Lower lobe of right lung (tissue), 2 donors: Measurements from ENCODE around the gene LHX3. TPM values are rescaled to one million over a fixed set of nuclear protein-coding genes. Genes with fewer than 3 reads are reported as not detected.

Experiments
- ATAC-seq, 2 donors: fragments of 200-7000 bp; cut with Tn5 transposase; one replicate each; pipeline ENCODE4 v1.9.1; 2020 to 2022; ENCODE audit warnings: mild to moderate bottlenecking in 2 of 2, moderate library complexity in 2 of 2
- DNase-seq: peaks from one replicate; pipeline ENCODE4 v3.0.0-alpha.2; 2020
- H3K27ac ChIP-seq: fragments of 200-600 bp; one replicate; pipeline ENCODE4 v1.8.0; 2022
- H3K27me3 ChIP-seq: fragments of 200-600 bp; one replicate; pipeline ENCODE4 v1.8.0; 2022; ENCODE audit warnings: low read depth
- H3K36me3 ChIP-seq: fragments of 200-600 bp; one replicate; pipeline ENCODE4 v1.8.0; 2022; ENCODE audit warnings: mild to moderate bottlenecking
- H3K4me1 ChIP-seq: fragments of 200-600 bp; one replicate; pipeline ENCODE4 v1.8.0; 2022
- H3K4me3 ChIP-seq: fragments of 200-600 bp; one replicate; pipeline ENCODE4 v1.8.0; 2022; ENCODE audit warnings: mild to moderate bottlenecking
- H3K9me3 ChIP-seq: fragments of 200-600 bp; one replicate; pipeline ENCODE4 v1.8.0; 2022
- CTCF ChIP-seq: fragments of 200-600 bp; IDR thresholded peaks from one replicate; pipeline ENCODE4 v1.8.0; 2022; ENCODE audit warnings: antibody characterized with exemption, mild to moderate bottlenecking
- intact Hi-C: fragments of 100-400 bp; cut with DNase I; formaldehyde crosslinking; loops from one replicate; pipeline ENCODE4 v1.11.0; 2022
- total RNA-seq: library from RNA; stranded (reverse); fragmentation: NEBNext Ultra II Directional; extraction: Animal tissue kit (Norgen Biotek cat#: 25700); gene quantifications from one replicate; pipeline ENCODE4 v1.2.1, GENCODE V29; 2021
- donor health status: DM: no; HTN: yes; CAD: no; lungs with severe emphysema.

LHX3 gene
- total RNA-seq, 1 donor from 2014 or later = not detected

- Histone ChIP-seq H3K27me3 (peaks cover 99% of the 10 kb centered on the region), H3K4me1 (no peaks in the 10 kb centered on the region), H3K9me3 (no peaks in the 10 kb centered on the region), H3K27ac (no peak overlapping the region), H3K4me3 (no peak overlapping the region), H3K36me3 (no peaks in the 10 kb centered on the region)
- no peak for TF ChIP-seq CTCF
- intact Hi-C loops = no loop called here
- ATAC-seq (no peak), DNase-seq (no peak)
These were observed 6.9 kb downstream of the LHX3 start for GRCh38 chr9:136197930-136198604.

- ATAC-seq (no peak), DNase-seq (no peak)
- H3K27ac ChIP-seq = no peak overlapping the region
- intact Hi-C loops = no loop called here
- H3K27me3 ChIP-seq = peaks cover 100% of the 10 kb centered on the region
- H3K4me3 ChIP-seq = no peak overlapping the region
- H3K9me3 ChIP-seq = no peaks in the 10 kb centered on the region
- no peaks in the 10 kb centered on the region for H3K36me3 ChIP-seq
- TF ChIP-seq CTCF = no peak
- no peaks in the 10 kb centered on the region for H3K4me1 ChIP-seq
These were observed 7.6 kb downstream of the LHX3 start for GRCh38 chr9:136197084-136197875.

- Histone ChIP-seq H3K27me3 (peaks cover 100% of the 10 kb centered on the region), H3K9me3 (no peaks in the 10 kb centered on the region), H3K4me3 (no peak overlapping the region), H3K36me3 (no peaks in the 10 kb centered on the region), H3K4me1 (no peaks in the 10 kb centered on the region), H3K27ac (no peak overlapping the region)
- no peak for TF ChIP-seq CTCF
- ATAC-seq (no peak), DNase-seq (no peak)
- intact Hi-C loops = no loop called here
These were observed 8.4 kb downstream of the LHX3 start for GRCh38 chr9:136196404-136197083.

GRCh38 chr9:136194540-136194939 lies 10.4 kb downstream of the LHX3 start:
- no peak for DNase-seq
- Histone ChIP-seq H3K27me3 (peaks cover 98% of the 10 kb centered on the region), H3K36me3 (no peaks in the 10 kb centered on the region), H3K4me1 (no peaks in the 10 kb centered on the region), H3K9me3 (no peaks in the 10 kb centered on the region), H3K27ac (no peak overlapping the region), H3K4me3 (no peak overlapping the region)
- TF ChIP-seq CTCF = no peak
- intact Hi-C loops = no loop called here
- no peak for ATAC-seq

GRCh38 chr9:136193891-136194279 lies 11.0 kb downstream of the LHX3 start:
- DNase-seq (no peak), ATAC-seq (no peak)
- TF ChIP-seq CTCF = no peak
- H3K4me3 ChIP-seq = no peak overlapping the region
- intact Hi-C loops = no loop called here
- no peaks in the 10 kb centered on the region for H3K4me1 ChIP-seq
- H3K27ac ChIP-seq = no peak overlapping the region
- H3K27me3 ChIP-seq = peaks cover 97% of the 10 kb centered on the region
- no peaks in the 10 kb centered on the region for H3K36me3 ChIP-seq
- no peaks in the 10 kb centered on the region for H3K9me3 ChIP-seq
